Endodermal cell (in vitro differentiated cells): ENCODE data around the gene NAP1L1. TPM values are rescaled to one million over a fixed set of nuclear protein-coding genes. Genes with fewer than 3 reads are reported as not detected.
A peak's percentile ranks its signal among the peaks of the same experiment; 100 is the strongest.

Experiments used
- DNase-seq: peaks from one replicate; pipeline ENCODE4 v3.0.0-alpha.2; 2017
- H3K27ac ChIP-seq: 2 replicates; pipeline ENCODE4 v1.5.1; 2013; ENCODE audit warnings: mild to moderate bottlenecking, low read depth, low read length, moderate library complexity
- H3K27me3 ChIP-seq: 2 replicates; pipeline ENCODE4 v1.6.1; 2013; ENCODE audit warnings: mild to moderate bottlenecking, low read length, moderate library complexity; ENCODE audit not compliant: insufficient read depth, control insufficient read depth, poor library complexity, severe bottlenecking
- H3K36me3 ChIP-seq: 2 replicates; pipeline ENCODE4 v1.7.0; 2013; ENCODE audit warnings: mild to moderate bottlenecking, low read length, moderate library complexity; ENCODE audit not compliant: control insufficient read depth, insufficient read depth
- H3K4me1 ChIP-seq: one replicate; pipeline ENCODE4 v1.7.0; 2013; ENCODE audit warnings: low read length; ENCODE audit not compliant: control insufficient read depth, insufficient read depth
- H3K4me3 ChIP-seq: 2 replicates; pipeline ENCODE4 v1.5.1; 2013; ENCODE audit warnings: mild to moderate bottlenecking, low read length, moderate library complexity
- H3K9ac ChIP-seq: 2 replicates; pipeline ENCODE4 v1.6.1; 2013; ENCODE audit warnings: mild to moderate bottlenecking, low read length, moderate library complexity; ENCODE audit not compliant: poor library complexity, severe bottlenecking; ENCODE audit errors: extremely low read depth
- H3K9me3 ChIP-seq: 2 replicates; pipeline ENCODE4 v1.6.1; 2013; ENCODE audit warnings: mild to moderate bottlenecking, low read length, moderate library complexity; ENCODE audit not compliant: control insufficient read depth
- H3K27ac Mint-ChIP-seq: 2 replicates; pipeline ENCODE4 v1.8.0; 2020; ENCODE audit warnings: mixed read lengths
- H3K27me3 Mint-ChIP-seq: 2 replicates; pipeline ENCODE4 v1.8.0; 2021; ENCODE audit warnings: mild to moderate bottlenecking, mixed read lengths; ENCODE audit not compliant: insufficient read depth
- H3K36me3 Mint-ChIP-seq: 2 replicates; pipeline ENCODE4 v1.8.0; 2020; ENCODE audit warnings: low read depth, mixed read lengths
- H3K4me1 Mint-ChIP-seq: 2 replicates; pipeline ENCODE4 v1.8.0; 2020; ENCODE audit warnings: mixed read lengths
- H3K4me3 Mint-ChIP-seq: 2 replicates; pipeline ENCODE4 v1.8.0; 2020; ENCODE audit warnings: mild to moderate bottlenecking, moderate library complexity, mixed read lengths
- H3K9me3 Mint-ChIP-seq: 2 replicates; pipeline ENCODE4 v1.8.0; 2020; ENCODE audit warnings: mild to moderate bottlenecking, mixed read lengths
- CTCF ChIP-seq: fragments of 200-600 bp; sonication (generic); conservative IDR thresholded peaks from 2 replicates; pipeline ENCODE4 v1.5.0; 2021; ENCODE audit warnings: antibody characterized with exemption, mild to moderate bottlenecking
- WGBS, 2 experiments: methylation state at CpG; one replicate each; pipeline versions ENCODE4 v1.1.5 to v1.1.7; 2013; ENCODE audit warnings: missing lambda C conversion rate in 2 of 2, mixed read lengths in 1 of 2; ENCODE audit not compliant: insufficient coverage in 1 of 2, insufficient read length in 1 of 2; 5-methylcytosine and 5-hydroxymethylcytosine counted together
- total RNA-seq, 2 donors: library from RNA; stranded (reverse); fragmentation: NEBNext Ultra II Directional in 1 of 2; extraction: Animal tissue kit (Norgen Biotek cat#: 25700) in 1 of 2; gene quantifications; 2 replicates in 1 of 2; 3 replicates in 1 of 2; pipeline ENCODE4 v1.2.1, GENCODE V29; 2021

NAP1L1 gene
- total RNA-seq, 2 donors from 2014 or later, result 711 to 829 TPM

- H3K4me3 ChIP-seq, result no peak overlapping the region
- no peaks in the 10 kb centered on the region for H3K4me1 ChIP-seq
- no peak overlapping the region for H3K27ac ChIP-seq
- no peaks in the 10 kb centered on the region for H3K27me3 Mint-ChIP-seq
- no peak for TF ChIP-seq CTCF
- H3K9me3 ChIP-seq, result no peaks in the 10 kb centered on the region
- peak; percentile 20 for DNase-seq
- no peak overlapping the region for H3K27ac Mint-ChIP-seq
- H3K4me3 Mint-ChIP-seq, result no peak overlapping the region
- H3K36me3 ChIP-seq, result no peaks in the 10 kb centered on the region
- H3K9me3 Mint-ChIP-seq, result no peaks in the 10 kb centered on the region
- H3K9ac ChIP-seq, result no peak overlapping the region
- 84 to 100% methylated on average over 2 of the region's 2 CpGs for WGBS, 2 experiments
- no peaks in the 10 kb centered on the region for H3K27me3 ChIP-seq
- no peaks in the 10 kb centered on the region for H3K36me3 Mint-ChIP-seq
- H3K4me1 Mint-ChIP-seq, result no peaks in the 10 kb centered on the region
These were observed 33.3 kb upstream of the NAP1L1 start for GRCh38 chr12:76117751-76118150.

GRCh38 chr12:76117067-76117691 is 32.7 kb upstream of the NAP1L1 start:
- no peak overlapping the region for H3K4me3 ChIP-seq
- Mint-ChIP-seq H3K4me3 (no peak overlapping the region), H3K4me1 (no peaks in the 10 kb centered on the region), H3K27ac (no peak overlapping the region), H3K27me3 (no peaks in the 10 kb centered on the region), H3K36me3 (no peaks in the 10 kb centered on the region), H3K9me3 (no peaks in the 10 kb centered on the region)
- peak; percentile 30 for DNase-seq
- no peak overlapping the region for H3K9ac ChIP-seq
- TF ChIP-seq CTCF, result peak; percentile 48
- no peaks in the 10 kb centered on the region for H3K27me3 ChIP-seq
- no peak overlapping the region for H3K27ac ChIP-seq
- H3K36me3 ChIP-seq, result no peaks in the 10 kb centered on the region
- H3K4me1 ChIP-seq, result no peaks in the 10 kb centered on the region
- H3K9me3 ChIP-seq, result no peaks in the 10 kb centered on the region
- 90% methylated on average over 3 of the region's 3 CpGs; no CpG with 5 or more reads in 1 of the 2 experiments for WGBS, 2 experiments

- Mint-ChIP-seq H3K4me1 (no peaks in the 10 kb centered on the region), H3K9me3 (no peaks in the 10 kb centered on the region), H3K36me3 (no peaks in the 10 kb centered on the region), H3K27me3 (no peaks in the 10 kb centered on the region), H3K4me3 (no peak overlapping the region), H3K27ac (no peak overlapping the region)
- DNase-seq, result peak; percentile 32
- Histone ChIP-seq H3K36me3 (no peaks in the 10 kb centered on the region), H3K4me3 (no peak overlapping the region), H3K27me3 (no peaks in the 10 kb centered on the region), H3K9me3 (no peaks in the 10 kb centered on the region), H3K9ac (no peak overlapping the region), H3K27ac (no peak overlapping the region), H3K4me1 (no peaks in the 10 kb centered on the region)
- no peak for TF ChIP-seq CTCF
- 95 to 97% methylated on average over 5 to 7 of the region's 7 CpGs for WGBS, 2 experiments
These were observed 29.6 kb upstream of the NAP1L1 start for GRCh38 chr12:76113800-76114757.
